ENCODE data around the gene GARNL3. TPM values are rescaled to one million over a fixed set of nuclear protein-coding genes. Genes with fewer than 3 reads are reported as not detected.

The GARNL3 gene
- total RNA-seq, 1 experiment from 2014 or later: 11.5 TPM

DNA sequence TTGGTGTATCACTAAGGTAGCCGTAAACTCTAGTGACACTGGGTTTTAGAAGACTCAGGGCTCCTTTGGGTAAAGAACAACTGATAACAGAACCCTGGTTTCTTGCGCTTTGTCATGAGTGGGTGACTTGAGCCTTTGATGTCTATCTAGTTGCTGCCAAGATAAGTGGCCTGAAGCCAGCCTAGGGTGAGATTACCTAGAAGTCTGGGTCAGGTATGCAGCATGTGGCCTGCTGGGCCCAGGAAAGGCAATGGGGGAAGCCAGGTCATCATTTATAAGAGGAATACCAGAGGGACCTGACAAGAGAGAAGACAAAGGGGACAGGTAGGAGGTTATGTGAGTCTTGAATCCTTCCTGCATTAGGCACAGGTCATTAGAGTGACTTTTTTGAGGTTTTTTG is 23.2 kb upstream of the GARNL3 start:
- H3K36me3 ChIP-seq (ENCODE audit: control insufficient read depth, insufficient read depth, low read length): no peaks in the 10 kb centered on the region
- intact Hi-C loops (cut with micrococcal nuclease; ENCODE audit: unreplicated experiment): no loop called here
- POLR2A ChIA-PET: no interaction called here
- H3K27me3 ChIP-seq (ENCODE audit: control insufficient read depth, insufficient read depth, low read length): no peaks in the 10 kb centered on the region
- no peaks in the 10 kb centered on the region for H3K9me3 ChIP-seq (ENCODE audit: control insufficient read depth, insufficient read depth, low read depth, low read length)
- BruUV-seq (replicated peaks): no TSS peak
- in situ Hi-C loops (cut with HindIII; ENCODE audit: low pct_unique_long_range_greater_than_20kb, low sequenced_read_pairs): no loop called here
- DNase-seq (ENCODE audit: low read depth, low spot score) (no peak), ATAC-seq (no peak)
- no peak overlapping the region for H3K4me3 ChIP-seq (ENCODE audit: low read depth in 2 of 2, low read length in 2 of 2)
- CTCF ChIA-PET: no interaction called here
- TF ChIP-seq REST (IDR thresholded peaks at IDR 0.05; ENCODE audit: insufficient read depth in 1 of 2, low read depth in 2 of 2, low read length in 1 of 2): no peak
- no peak for TF ChIP-seq TCF7L2 (IDR thresholded peaks at IDR 0.05; ENCODE audit: low read depth, low read length)
- no peak for TF ChIP-seq SIN3A (IDR thresholded peaks at IDR 0.05; ENCODE audit: borderline replicate concordance, insufficient read depth, low read depth, low read length)
- TF ChIP-seq POLR2AphosphoS5 (IDR thresholded peaks at IDR 0.05; ENCODE audit: low read depth, low read length): no peak
- TF ChIP-seq, protein P1, sequence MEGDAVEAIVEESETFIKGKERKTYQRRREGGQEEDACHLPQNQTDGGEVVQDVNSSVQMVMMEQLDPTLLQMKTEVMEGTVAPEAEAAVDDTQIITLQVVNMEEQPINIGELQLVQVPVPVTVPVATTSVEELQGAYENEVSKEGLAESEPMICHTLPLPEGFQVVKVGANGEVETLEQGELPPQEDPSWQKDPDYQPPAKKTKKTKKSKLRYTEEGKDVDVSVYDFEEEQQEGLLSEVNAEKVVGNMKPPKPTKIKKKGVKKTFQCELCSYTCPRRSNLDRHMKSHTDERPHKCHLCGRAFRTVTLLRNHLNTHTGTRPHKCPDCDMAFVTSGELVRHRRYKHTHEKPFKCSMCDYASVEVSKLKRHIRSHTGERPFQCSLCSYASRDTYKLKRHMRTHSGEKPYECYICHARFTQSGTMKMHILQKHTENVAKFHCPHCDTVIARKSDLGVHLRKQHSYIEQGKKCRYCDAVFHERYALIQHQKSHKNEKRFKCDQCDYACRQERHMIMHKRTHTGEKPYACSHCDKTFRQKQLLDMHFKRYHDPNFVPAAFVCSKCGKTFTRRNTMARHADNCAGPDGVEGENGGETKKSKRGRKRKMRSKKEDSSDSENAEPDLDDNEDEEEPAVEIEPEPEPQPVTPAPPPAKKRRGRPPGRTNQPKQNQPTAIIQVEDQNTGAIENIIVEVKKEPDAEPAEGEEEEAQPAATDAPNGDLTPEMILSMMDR (IDR thresholded peaks at IDR 0.05): no peak
- peaks cover 4% of the 10 kb centered on the region for H3K4me1 ChIP-seq (ENCODE audit: control insufficient read depth, insufficient read depth, low read length)
- no peak overlapping the region for H3K27ac ChIP-seq (ENCODE audit: low read length)

GRCh38 chr9:127244609-127245601 is 19.7 kb upstream of the GARNL3 start:
- intact Hi-C loops (cut with micrococcal nuclease; ENCODE audit: unreplicated experiment) (no loop called here), in situ Hi-C loops (cut with HindIII; ENCODE audit: low pct_unique_long_range_greater_than_20kb, low sequenced_read_pairs) (no loop called here)
- peak; percentile 100 for ATAC-seq
- Histone ChIP-seq H3K27ac (ENCODE audit: low read length) (peak overlapping the region; percentile 77), H3K9me3 (ENCODE audit: control insufficient read depth, insufficient read depth, low read depth, low read length) (no peaks in the 10 kb centered on the region), H3K36me3 (ENCODE audit: control insufficient read depth, insufficient read depth, low read length) (no peaks in the 10 kb centered on the region), H3K4me1 (ENCODE audit: control insufficient read depth, insufficient read depth, low read length) (peaks cover 4% of the 10 kb centered on the region), H3K4me3 (ENCODE audit: low read depth in 2 of 2, low read length in 2 of 2) (peak overlapping the region; percentile 55 to 78), H3K27me3 (ENCODE audit: control insufficient read depth, insufficient read depth, low read length) (no peaks in the 10 kb centered on the region)
- DNase-seq (ENCODE audit: low read depth, low spot score): no peak
- ChIA-PET POLR2A (no interaction called here), CTCF (no interaction called here)
- TF ChIP-seq REST (IDR thresholded peaks at IDR 0.05; ENCODE audit: insufficient read depth in 1 of 2, low read depth in 2 of 2, low read length in 1 of 2) (no peak), TCF7L2 (IDR thresholded peaks at IDR 0.05; ENCODE audit: low read depth, low read length) (no peak), POLR2AphosphoS5 (IDR thresholded peaks at IDR 0.05; ENCODE audit: low read depth, low read length) (peak; percentile 58; the same call in 1 of the 2 replicates)
- TF ChIP-seq, protein P1 (IDR thresholded peaks at IDR 0.05): no peak
- no TSS peak for BruUV-seq (replicated peaks)
